ENCODE data around the gene HNRNPH3.

DNA sequence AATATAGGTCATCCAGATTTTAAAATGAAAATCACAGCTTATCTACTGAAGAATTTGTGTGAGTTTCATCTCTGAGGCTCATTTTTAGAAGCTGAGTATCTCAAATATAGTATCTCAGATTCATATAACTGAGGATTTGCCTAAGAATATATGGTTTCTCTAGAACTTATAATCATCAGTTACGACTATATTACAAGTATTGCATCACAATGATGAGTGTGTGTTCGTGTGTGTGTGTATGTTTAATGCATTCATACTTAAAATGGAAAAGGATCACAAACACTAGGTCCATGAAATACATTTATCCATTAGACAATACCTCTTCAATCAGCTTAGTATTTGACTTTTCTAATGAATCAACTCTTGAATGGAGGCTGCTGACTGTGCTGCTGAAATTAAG is 53.9 kb downstream of the HNRNPH3 start:
- TF ChIP-seq, protein P1, sequence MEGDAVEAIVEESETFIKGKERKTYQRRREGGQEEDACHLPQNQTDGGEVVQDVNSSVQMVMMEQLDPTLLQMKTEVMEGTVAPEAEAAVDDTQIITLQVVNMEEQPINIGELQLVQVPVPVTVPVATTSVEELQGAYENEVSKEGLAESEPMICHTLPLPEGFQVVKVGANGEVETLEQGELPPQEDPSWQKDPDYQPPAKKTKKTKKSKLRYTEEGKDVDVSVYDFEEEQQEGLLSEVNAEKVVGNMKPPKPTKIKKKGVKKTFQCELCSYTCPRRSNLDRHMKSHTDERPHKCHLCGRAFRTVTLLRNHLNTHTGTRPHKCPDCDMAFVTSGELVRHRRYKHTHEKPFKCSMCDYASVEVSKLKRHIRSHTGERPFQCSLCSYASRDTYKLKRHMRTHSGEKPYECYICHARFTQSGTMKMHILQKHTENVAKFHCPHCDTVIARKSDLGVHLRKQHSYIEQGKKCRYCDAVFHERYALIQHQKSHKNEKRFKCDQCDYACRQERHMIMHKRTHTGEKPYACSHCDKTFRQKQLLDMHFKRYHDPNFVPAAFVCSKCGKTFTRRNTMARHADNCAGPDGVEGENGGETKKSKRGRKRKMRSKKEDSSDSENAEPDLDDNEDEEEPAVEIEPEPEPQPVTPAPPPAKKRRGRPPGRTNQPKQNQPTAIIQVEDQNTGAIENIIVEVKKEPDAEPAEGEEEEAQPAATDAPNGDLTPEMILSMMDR (IDR thresholded peaks at IDR 0.05) = no peak
- TF ChIP-seq POLR2A (IDR thresholded peaks at IDR 0.05) = no peak
- TF ChIP-seq POLR2AphosphoS5 (IDR thresholded peaks at IDR 0.05) = no peak
- TF ChIP-seq EP300 (IDR thresholded peaks at IDR 0.05) = no peak
